Body of pancreas (tissue), 4 donors: Measurements from ENCODE around the gene DBP.
A peak's percentile ranks its signal among the peaks of the same experiment; 100 is the strongest.

Experiments
- POLR2A ChIP-seq, 3 donors: fragments of 450-650 bp; IDR thresholded peaks; one replicate each; pipeline ENCODE4 v1.6.1; 2016; ENCODE audit warnings: antibody characterized with exemption in 3 of 3, mild to moderate bottlenecking in 2 of 3
- TF ChIP-seq, protein P1 (sequence below), 7 experiments: fragments of 450-650 bp in 4 of 7; fragments of 200-600 bp in 3 of 7; sonication (generic) in 3 of 7; IDR thresholded peaks; one replicate each; pipeline ENCODE4 v1.5.1; 2016 to 2019; ENCODE audit warnings: antibody characterized with exemption in 7 of 7

- TF ChIP-seq, protein P1, sequence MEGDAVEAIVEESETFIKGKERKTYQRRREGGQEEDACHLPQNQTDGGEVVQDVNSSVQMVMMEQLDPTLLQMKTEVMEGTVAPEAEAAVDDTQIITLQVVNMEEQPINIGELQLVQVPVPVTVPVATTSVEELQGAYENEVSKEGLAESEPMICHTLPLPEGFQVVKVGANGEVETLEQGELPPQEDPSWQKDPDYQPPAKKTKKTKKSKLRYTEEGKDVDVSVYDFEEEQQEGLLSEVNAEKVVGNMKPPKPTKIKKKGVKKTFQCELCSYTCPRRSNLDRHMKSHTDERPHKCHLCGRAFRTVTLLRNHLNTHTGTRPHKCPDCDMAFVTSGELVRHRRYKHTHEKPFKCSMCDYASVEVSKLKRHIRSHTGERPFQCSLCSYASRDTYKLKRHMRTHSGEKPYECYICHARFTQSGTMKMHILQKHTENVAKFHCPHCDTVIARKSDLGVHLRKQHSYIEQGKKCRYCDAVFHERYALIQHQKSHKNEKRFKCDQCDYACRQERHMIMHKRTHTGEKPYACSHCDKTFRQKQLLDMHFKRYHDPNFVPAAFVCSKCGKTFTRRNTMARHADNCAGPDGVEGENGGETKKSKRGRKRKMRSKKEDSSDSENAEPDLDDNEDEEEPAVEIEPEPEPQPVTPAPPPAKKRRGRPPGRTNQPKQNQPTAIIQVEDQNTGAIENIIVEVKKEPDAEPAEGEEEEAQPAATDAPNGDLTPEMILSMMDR (IDR thresholded peaks at IDR 0.05), result peak in 2 of 7 experiments; percentile 40 to 56
- TF ChIP-seq POLR2A (IDR thresholded peaks at IDR 0.05), result peak; percentile 57 to 89 (median 88)
Measured at GRCh38 chr19:48637948-48638830, 1.0 kb upstream of the DBP start.
